Gastrocnemius medialis (tissue), 4 donors: ENCODE data around the gene CSH1.
"Not testable (repeated sequence)": the region's sequence is repeated elsewhere in the genome, so short reads cannot be mapped to it uniquely, and the experiment has no call there.

ENCODE experiments used
- CTCF ChIP-seq, 5 experiments: fragments of 450-650 bp in 3 of 5; fragments of 200-600 bp in 2 of 5; sonication (generic) in 2 of 5; IDR thresholded peaks in 4 of 5; conservative IDR thresholded peaks in 1 of 5; 1 replicate in 4 of 5; 2 replicates in 1 of 5; pipeline ENCODE4 v1.5.1; 2016 to 2019; ENCODE audit warnings: antibody characterized with exemption in 5 of 5, mild to moderate bottlenecking in 3 of 5, moderate library complexity in 3 of 5
- POLR2A ChIP-seq, 2 donors: fragments of 450-650 bp; IDR thresholded peaks; one replicate each; pipeline ENCODE4 v1.6.1; 2017; ENCODE audit warnings: antibody characterized with exemption in 2 of 2, mild to moderate bottlenecking in 2 of 2, moderate library complexity in 2 of 2

- TF ChIP-seq CTCF (IDR thresholded peaks at IDR 0.05 in 4 of 5, conservative IDR thresholded peaks at IDR 0.05 in 1 of 5); POLR2A (IDR thresholded peaks at IDR 0.05): not testable (repeated sequence)
Observed at GRCh38 chr17:63871646-63872365, 24.6 kb downstream of the CSH1 start.
